Activated T-cell treated with anti-CD3 and anti-CD28 coated beads, Interleukin-2, amount 50 U/mL, for 72 hours (primary cell): Measurements from ENCODE around the gene PTPRD. TPM values are rescaled to one million over a fixed set of nuclear protein-coding genes. Genes with fewer than 3 reads are reported as not detected.

Experiments used
- ATAC-seq, 2 donors: fragments of 150-1000 bp; cut with Tn5 transposase; replicated peaks in 1 of 2; 2 replicates each; pipeline ENCODE4 v1.10.0; 2021; ENCODE audit warnings: moderate library complexity in 2 of 2, mild to moderate bottlenecking in 1 of 2
- DNase-seq, 2 donors: peaks; one replicate each; pipeline ENCODE4 v3.0.0; 2021 to 2022; ENCODE audit warnings: mixed read lengths in 1 of 2
- H3K27ac Mint-ChIP-seq: one replicate; pipeline ENCODE4 v1.8.0; 2022; ENCODE audit warnings: mild to moderate bottlenecking, moderate library complexity, mixed read lengths
- H3K27me3 Mint-ChIP-seq: one replicate; pipeline ENCODE4 v1.8.0; 2022; ENCODE audit warnings: low read depth, mixed read lengths
- H3K36me3 Mint-ChIP-seq, 2 donors: one replicate each; pipeline ENCODE4 v1.8.0; 2022; ENCODE audit warnings: mixed read lengths in 2 of 2, mild to moderate bottlenecking in 1 of 2; ENCODE audit not compliant: insufficient read depth in 2 of 2
- H3K4me1 Mint-ChIP-seq: one replicate; pipeline ENCODE4 v1.8.0; 2022; ENCODE audit warnings: low read depth, mixed read lengths
- H3K4me3 Mint-ChIP-seq, 2 donors: one replicate each; pipeline ENCODE4 v1.8.0; 2022; ENCODE audit warnings: mild to moderate bottlenecking in 2 of 2, mixed read lengths in 2 of 2, moderate library complexity in 2 of 2
- H3K9me3 Mint-ChIP-seq, 2 donors: one replicate each; pipeline ENCODE4 v1.8.0; 2022; ENCODE audit warnings: mixed read lengths in 2 of 2
- total RNA-seq, 2 donors: library from RNA; stranded (reverse); gene quantifications; one replicate each; pipeline ENCODE4 v1.2.3, GENCODE V29; 2022

PTPRD gene
- total RNA-seq, 2 donors from 2014 or later = 0.44 TPM; not detected in 1

DNA sequence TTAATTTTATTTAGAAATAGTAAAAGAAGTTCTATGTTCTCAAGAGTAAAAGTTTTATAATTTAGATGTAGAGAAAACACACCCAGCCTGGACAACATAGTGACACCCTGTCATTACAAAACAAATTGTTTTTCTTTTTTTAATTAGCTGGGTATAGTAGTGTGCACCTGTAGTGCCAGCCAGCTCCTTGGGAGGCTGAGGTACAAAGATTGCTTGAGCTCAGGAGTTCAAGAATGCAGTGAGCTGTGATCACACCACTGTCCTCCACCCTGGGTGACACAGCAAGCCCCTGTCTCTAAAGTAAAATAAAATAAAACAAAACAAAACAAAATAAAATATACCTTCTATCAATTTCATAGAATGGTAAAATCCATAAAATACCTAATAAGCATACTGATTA is 1795.5 kb downstream of the PTPRD start:
- Mint-ChIP-seq H3K4me3 (no peak overlapping the region), H3K9me3 (peaks cover 0 to 1% of the 10 kb centered on the region in 2 donors), H3K36me3 (no peaks in the 10 kb centered on the region), H3K27me3 (no peaks in the 10 kb centered on the region), H3K27ac (no peak overlapping the region), H3K4me1 (peaks cover 6% of the 10 kb centered on the region)
- DNase-seq (no peak), ATAC-seq (no peak)

DNA sequence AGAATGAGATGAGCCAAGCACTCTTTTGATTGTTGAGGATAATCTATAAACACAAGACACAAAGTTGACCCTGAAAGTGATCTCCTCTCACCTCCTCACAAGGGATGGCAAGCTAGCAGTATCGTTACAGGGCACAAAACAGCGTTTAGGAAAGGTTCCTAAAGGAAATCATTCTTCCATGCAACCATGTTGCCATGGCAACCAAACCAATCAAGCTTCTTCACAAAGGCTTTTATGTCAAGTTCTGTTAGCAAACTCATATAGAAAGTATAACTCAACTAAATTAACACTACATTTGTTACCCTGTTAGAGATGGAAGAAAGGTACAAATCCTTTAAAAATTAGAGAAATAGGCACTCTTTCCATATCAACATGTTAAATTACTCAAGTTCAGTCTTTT is 1796.4 kb downstream of the PTPRD start:
- H3K27ac Mint-ChIP-seq = no peak overlapping the region
- ATAC-seq (no peak), DNase-seq (no peak)
- H3K4me1 Mint-ChIP-seq = no peaks in the 10 kb centered on the region
- H3K9me3 Mint-ChIP-seq = peaks cover 0 to 1% of the 10 kb centered on the region in 2 donors
- H3K4me3 Mint-ChIP-seq = no peak overlapping the region
- no peaks in the 10 kb centered on the region for H3K27me3 Mint-ChIP-seq
- H3K36me3 Mint-ChIP-seq = no peaks in the 10 kb centered on the region

DNA sequence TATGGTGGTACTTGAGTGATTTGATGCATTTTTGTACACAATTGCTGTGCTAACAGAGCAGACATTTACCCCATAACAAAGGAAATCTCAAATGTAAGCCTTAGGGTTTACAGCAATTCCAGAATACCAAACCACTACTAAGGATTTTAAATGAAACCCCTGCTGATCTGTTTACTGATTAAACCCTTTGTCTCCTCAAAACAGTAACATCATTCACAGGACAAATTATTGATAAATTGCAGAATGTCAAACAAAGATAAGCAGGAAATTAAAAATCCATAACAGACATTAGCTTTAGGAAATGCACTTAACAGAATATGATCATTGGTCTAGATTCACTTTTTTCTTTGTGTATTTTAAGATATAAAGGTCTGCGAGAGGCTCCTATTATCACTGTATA is 1796.9 kb downstream of the PTPRD start:
- DNase-seq (no peak), ATAC-seq (no peak)
- H3K36me3 Mint-ChIP-seq = no peaks in the 10 kb centered on the region
- H3K27me3 Mint-ChIP-seq = no peaks in the 10 kb centered on the region
- H3K9me3 Mint-ChIP-seq = no peaks in the 10 kb centered on the region
- no peaks in the 10 kb centered on the region for H3K4me1 Mint-ChIP-seq
- no peak overlapping the region for H3K27ac Mint-ChIP-seq
- H3K4me3 Mint-ChIP-seq = no peak overlapping the region

DNA sequence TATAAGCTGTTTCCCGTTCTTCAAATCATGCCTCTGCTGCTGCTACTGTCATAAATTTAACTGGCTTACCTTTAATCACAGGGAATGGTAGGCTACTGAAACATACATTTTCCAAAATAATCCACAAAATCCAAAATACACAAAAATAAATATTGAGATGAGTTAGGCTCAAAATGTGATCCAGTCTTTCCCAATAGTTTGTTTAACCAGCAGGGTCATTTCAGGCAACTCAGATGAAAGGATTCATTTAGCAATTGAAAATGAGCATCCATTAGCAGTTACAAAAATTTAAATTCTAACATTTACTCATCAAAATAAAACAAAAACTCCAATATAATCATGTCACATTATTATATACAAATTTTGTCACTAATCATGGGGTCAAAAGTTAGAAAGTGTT is 1797.6 kb downstream of the PTPRD start:
- no peak overlapping the region for H3K4me3 Mint-ChIP-seq

DNA sequence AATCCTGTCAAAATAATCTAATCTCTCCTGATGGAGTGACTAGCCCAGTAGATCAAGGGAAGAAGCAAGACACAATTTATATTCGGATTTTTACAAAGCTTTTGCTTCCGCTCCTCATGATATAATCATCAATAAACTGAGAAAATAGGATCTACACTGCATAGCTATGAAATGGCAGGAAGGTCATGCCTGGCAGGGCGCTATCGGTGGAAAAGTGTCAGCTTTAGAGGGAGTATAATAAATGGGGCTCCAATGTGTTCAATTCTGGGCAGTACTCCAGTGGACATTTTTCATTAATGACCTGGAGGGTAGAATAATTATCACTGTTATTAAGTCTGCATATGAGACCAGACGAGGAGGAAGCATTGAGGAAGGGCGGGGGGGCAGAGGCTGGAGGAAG is 1799.9 kb downstream of the PTPRD start:
- Mint-ChIP-seq H3K27ac (no peak overlapping the region), H3K4me3 (no peak overlapping the region), H3K4me1 (no peaks in the 10 kb centered on the region), H3K9me3 (no peaks in the 10 kb centered on the region), H3K36me3 (no peaks in the 10 kb centered on the region), H3K27me3 (no peaks in the 10 kb centered on the region)
- ATAC-seq (no peak), DNase-seq (no peak)

More for the DNA sequence above, 1797.6 kb downstream of the PTPRD start:
- Mint-ChIP-seq H3K4me1 (no peaks in the 10 kb centered on the region), H3K9me3 (no peaks in the 10 kb centered on the region), H3K27ac (no peak overlapping the region), H3K27me3 (no peaks in the 10 kb centered on the region), H3K36me3 (no peaks in the 10 kb centered on the region)
- no peak for DNase-seq
- no peak for ATAC-seq

DNA sequence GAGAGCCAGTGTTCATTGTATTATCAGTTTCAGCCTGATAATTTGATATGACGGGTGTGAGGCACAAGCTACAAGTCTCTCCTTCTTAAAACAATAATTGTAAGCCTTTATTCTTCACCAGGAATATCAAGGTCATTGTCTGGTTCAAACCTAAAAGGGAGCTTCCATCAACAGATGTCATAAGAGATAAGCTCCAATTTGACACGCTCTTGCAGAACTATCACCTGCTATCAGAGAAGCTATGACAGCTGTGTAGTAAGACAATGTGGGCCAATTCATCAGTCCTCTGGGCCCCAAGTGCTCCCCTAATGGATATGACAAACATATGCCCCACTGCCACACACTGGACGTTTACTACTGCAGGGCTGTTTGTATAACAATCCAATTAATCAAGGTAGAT is 1803.1 kb downstream of the PTPRD start:
- Mint-ChIP-seq H3K27me3 (no peaks in the 10 kb centered on the region), H3K27ac (no peak overlapping the region), H3K36me3 (no peaks in the 10 kb centered on the region), H3K4me1 (no peaks in the 10 kb centered on the region), H3K9me3 (no peaks in the 10 kb centered on the region), H3K4me3 (no peak overlapping the region)
- ATAC-seq (no peak), DNase-seq (no peak)

DNA sequence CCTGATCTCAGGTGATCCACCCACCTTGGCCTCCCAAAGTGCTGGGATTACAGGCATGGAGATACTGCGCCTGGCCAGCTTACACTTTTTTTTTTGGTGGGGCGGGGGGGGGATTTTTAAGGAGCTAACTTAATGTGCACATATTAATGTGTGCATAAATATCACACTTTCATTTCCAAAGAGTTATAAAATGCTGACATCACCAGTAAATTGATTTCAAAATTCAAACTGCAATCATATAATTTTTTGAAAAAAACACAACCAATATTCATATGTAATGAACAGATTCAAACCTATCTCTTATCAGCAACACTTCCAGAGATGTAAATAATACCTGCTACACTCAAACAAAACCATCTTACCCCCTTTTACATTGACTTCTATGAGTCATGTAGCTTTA is 1806.7 kb downstream of the PTPRD start:
- no peaks in the 10 kb centered on the region for H3K36me3 Mint-ChIP-seq
- ATAC-seq (no peak), DNase-seq (no peak)
- no peak overlapping the region for H3K27ac Mint-ChIP-seq
- no peaks in the 10 kb centered on the region for H3K9me3 Mint-ChIP-seq
- H3K27me3 Mint-ChIP-seq = no peaks in the 10 kb centered on the region
- no peak overlapping the region for H3K4me3 Mint-ChIP-seq
- H3K4me1 Mint-ChIP-seq = no peaks in the 10 kb centered on the region

DNA sequence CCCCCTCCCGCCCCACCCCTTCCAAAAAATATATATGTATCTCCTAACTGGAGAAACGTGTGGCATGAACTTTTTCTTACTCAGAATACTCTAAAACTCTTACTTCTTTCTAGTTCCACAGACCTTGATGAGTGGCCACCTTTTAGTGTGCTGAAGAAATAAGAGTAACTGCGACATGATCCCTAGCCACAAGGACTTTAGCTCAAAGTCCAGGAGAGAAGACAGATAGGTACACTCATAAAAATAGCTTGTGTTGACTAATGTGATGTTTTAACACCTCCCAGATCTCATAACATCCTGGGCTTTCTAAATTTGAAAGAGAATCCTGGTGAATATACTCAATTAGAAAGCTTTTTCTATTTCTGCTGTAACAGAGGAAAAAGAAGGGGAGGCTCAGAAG is 1808.2 kb downstream of the PTPRD start:
- DNase-seq = no peak
- ATAC-seq = no peak
- H3K4me1 Mint-ChIP-seq = no peaks in the 10 kb centered on the region
- no peaks in the 10 kb centered on the region for H3K9me3 Mint-ChIP-seq
- no peak overlapping the region for H3K27ac Mint-ChIP-seq
- peaks cover 4% of the 10 kb centered on the region for H3K27me3 Mint-ChIP-seq
- no peak overlapping the region for H3K4me3 Mint-ChIP-seq
- no peaks in the 10 kb centered on the region for H3K36me3 Mint-ChIP-seq

DNA sequence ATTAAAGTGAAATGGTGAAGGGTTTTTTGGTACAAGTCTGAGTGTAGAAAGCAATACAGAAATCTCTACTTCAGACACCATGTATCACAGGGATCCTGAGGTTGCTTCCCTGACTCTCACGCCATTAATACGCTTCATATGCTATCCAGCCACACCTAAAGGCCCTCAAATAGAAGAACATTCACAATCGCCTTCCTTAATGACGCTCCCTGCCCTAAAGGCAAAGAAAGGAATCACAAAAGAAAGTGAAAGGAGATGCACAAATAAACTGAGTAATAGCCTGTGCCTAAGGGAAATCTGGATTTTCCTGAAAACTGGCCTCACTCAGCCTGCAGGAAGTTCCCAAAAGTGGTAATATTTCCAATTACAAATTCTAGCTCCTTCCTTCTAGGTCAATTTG is 1810.6 kb downstream of the PTPRD start:
- no peak for ATAC-seq
- Mint-ChIP-seq H3K4me1 (no peaks in the 10 kb centered on the region), H3K9me3 (no peaks in the 10 kb centered on the region), H3K27ac (no peak overlapping the region), H3K4me3 (no peak overlapping the region), H3K27me3 (peaks cover 7% of the 10 kb centered on the region), H3K36me3 (no peaks in the 10 kb centered on the region)
- no peak for DNase-seq

DNA sequence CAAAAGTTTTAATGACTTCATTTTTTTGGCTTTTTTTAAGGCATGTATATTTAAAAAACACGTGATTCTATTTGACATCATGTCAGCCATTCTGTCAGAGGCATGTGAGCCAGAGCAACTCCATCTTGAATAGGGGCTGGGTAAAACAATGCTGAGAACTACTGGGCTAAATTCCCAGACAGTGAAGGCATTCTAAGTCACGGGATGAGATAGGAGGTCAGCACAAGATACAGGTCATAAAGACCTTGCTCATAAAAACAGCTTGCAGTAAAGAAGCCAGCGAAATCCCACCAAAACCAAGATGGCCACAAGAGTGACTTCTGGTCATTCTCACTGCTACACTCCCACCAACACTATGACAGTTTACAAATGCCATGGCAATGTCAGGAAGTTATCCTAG is 1812.6 kb downstream of the PTPRD start:
- H3K27me3 Mint-ChIP-seq = peaks cover 7% of the 10 kb centered on the region
- no peak overlapping the region for H3K27ac Mint-ChIP-seq
- H3K4me1 Mint-ChIP-seq = no peaks in the 10 kb centered on the region
- no peaks in the 10 kb centered on the region for H3K9me3 Mint-ChIP-seq
- DNase-seq (no peak), ATAC-seq (no peak)
- H3K4me3 Mint-ChIP-seq = no peak overlapping the region
- no peaks in the 10 kb centered on the region for H3K36me3 Mint-ChIP-seq

DNA sequence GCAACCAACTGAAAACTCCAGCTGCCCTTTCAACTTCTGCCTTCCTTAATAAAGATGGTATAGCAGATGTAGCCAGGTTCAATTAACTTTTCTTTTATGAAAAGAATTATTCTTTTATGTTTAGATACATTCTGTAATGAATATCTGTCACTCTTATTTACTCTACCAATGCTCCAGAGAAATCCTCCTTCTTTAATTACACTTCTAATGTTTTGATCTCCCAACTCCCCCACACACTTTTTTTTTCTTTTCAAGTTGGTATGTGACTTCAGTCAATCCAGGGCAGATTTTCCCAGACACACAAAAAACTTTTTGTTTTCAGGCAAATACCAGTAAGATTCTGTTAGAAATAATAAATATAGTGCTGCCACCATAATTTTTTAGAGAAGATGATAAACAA is 1813.2 kb downstream of the PTPRD start:
- Mint-ChIP-seq H3K36me3 (no peaks in the 10 kb centered on the region), H3K27ac (no peak overlapping the region), H3K27me3 (peaks cover 7% of the 10 kb centered on the region), H3K4me1 (no peaks in the 10 kb centered on the region), H3K4me3 (no peak overlapping the region), H3K9me3 (no peaks in the 10 kb centered on the region)
- ATAC-seq = no peak
- DNase-seq = no peak

DNA sequence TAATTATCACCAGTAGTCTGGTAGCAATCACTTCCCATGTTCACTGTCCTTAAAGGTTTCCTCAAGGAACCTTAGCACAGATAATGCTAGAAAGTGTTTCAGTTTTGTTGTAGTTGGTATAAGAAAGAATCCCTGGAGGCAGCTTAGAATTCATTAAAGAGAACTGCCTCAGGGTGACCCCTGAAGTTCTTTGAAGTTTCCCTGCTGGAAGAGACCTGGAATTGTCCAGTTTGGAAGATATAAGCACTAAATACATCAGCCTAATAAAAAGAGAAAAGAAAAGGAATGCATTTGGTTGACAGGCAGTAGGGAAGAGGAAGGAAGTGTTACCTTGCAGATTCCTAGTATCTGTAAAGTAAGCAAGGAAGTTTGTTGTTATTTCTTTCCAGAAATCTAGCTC is 1813.6 kb downstream of the PTPRD start:
- Mint-ChIP-seq H3K4me3 (no peak overlapping the region), H3K27ac (no peak overlapping the region), H3K4me1 (no peaks in the 10 kb centered on the region), H3K27me3 (peaks cover 7% of the 10 kb centered on the region), H3K9me3 (no peaks in the 10 kb centered on the region), H3K36me3 (no peaks in the 10 kb centered on the region)
- DNase-seq (no peak), ATAC-seq (no peak)

DNA sequence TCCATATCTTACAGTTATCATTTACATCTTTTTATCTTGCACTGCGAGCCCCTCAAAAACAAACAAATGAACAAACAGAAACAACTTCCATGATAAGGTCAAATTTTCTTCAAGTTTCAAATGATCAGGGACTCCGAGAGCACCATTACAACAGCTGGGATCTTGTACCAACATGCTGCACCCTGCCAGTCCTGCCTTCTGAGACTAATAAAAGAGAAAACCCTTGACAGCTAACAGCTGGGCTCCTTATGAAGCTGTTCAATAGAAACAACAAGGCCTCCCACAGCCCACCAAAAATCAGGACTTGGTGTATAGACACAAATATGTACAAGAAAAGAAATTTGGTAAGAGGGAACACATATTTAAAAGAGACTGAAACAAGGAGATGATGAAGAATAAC is 1828.0 kb downstream of the PTPRD start:
- H3K27me3 Mint-ChIP-seq = no peaks in the 10 kb centered on the region
- no peaks in the 10 kb centered on the region for H3K9me3 Mint-ChIP-seq
- no peaks in the 10 kb centered on the region for H3K4me1 Mint-ChIP-seq
- H3K4me3 Mint-ChIP-seq = no peak overlapping the region
- no peak for ATAC-seq
- no peak for DNase-seq
- H3K36me3 Mint-ChIP-seq = no peaks in the 10 kb centered on the region
- no peak overlapping the region for H3K27ac Mint-ChIP-seq

DNA sequence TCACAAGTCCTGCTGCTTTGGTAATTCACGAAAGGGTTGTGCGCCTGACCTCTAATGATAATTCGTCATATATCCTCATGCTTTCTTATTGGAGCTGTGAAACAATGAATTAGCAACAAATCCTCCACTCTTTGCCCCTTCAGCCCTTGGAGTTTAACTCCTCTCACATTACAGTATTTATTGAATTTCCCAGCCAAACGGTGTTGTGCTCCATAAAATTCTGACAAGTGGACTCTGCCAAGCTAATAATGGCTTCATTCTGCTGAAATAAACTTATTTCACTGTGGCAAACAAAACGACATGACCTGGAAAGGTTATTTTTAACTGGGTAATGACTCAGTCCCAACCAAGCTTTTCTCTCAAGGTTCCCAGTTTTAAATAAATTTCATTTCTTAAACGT is 1828.9 kb downstream of the PTPRD start:
- no peaks in the 10 kb centered on the region for H3K4me1 Mint-ChIP-seq
- H3K9me3 Mint-ChIP-seq = no peaks in the 10 kb centered on the region
- H3K4me3 Mint-ChIP-seq = no peak overlapping the region
- no peaks in the 10 kb centered on the region for H3K27me3 Mint-ChIP-seq
- DNase-seq = no peak
- H3K36me3 Mint-ChIP-seq = no peaks in the 10 kb centered on the region
- no peak for ATAC-seq
- no peak overlapping the region for H3K27ac Mint-ChIP-seq

DNA sequence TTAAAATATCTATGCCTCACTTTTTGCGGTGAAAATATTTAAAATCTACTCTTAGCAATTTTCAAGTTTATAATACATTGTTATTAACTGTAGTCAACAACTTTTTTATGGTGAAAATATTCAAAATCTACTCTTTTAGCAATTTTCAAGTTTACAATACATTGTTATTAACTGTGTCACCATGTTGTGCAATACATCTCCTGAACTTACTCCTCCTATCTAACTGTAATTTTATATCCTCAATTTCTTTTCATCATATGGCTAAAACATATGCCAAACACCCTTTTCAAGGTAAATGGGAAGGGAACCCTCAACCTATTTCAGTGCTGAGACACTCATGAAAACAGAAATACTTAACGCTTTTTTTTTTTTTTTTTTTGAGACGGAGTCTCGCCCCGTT is 1830.6 kb downstream of the PTPRD start:
- H3K4me3 Mint-ChIP-seq = no peak overlapping the region
- no peak for ATAC-seq
- no peak for DNase-seq
- no peaks in the 10 kb centered on the region for H3K4me1 Mint-ChIP-seq
- no peaks in the 10 kb centered on the region for H3K36me3 Mint-ChIP-seq
- no peaks in the 10 kb centered on the region for H3K27me3 Mint-ChIP-seq
- H3K27ac Mint-ChIP-seq = no peak overlapping the region
- no peaks in the 10 kb centered on the region for H3K9me3 Mint-ChIP-seq
